Liver (tissue), 9 donors: Measurements from ENCODE around the gene TSPAN15. TPM values are rescaled to one million over a fixed set of nuclear protein-coding genes. Genes with fewer than 3 reads are reported as not detected.

Experiments
- DNase-seq: peaks from one replicate; pipeline ENCODE4 v3.0.0-alpha.2; 2017; ENCODE audit warnings: low spot score
- H3K27ac ChIP-seq, 2 donors: one replicate each; pipeline ENCODE4 v1.7.0; 2013; ENCODE audit warnings: inconsistent platforms in 2 of 2, low read length in 2 of 2, control low read depth in 1 of 2, low read depth in 1 of 2, mild to moderate bottlenecking in 1 of 2
- H3K27me3 ChIP-seq, 4 donors: one replicate each; pipeline versions ENCODE4 v1.6.1 to v1.7.0; 2013; ENCODE audit warnings: low read length in 3 of 4, inconsistent platforms in 1 of 4, mild to moderate bottlenecking in 1 of 4, moderate library complexity in 1 of 4; ENCODE audit not compliant: control insufficient read depth in 4 of 4, insufficient read depth in 4 of 4
- H3K36me3 ChIP-seq, 4 donors: one replicate each; pipeline versions ENCODE4 v1.6.1 to v1.7.0; 2013; ENCODE audit warnings: low read length in 3 of 4, mild to moderate bottlenecking in 3 of 4, low read depth in 1 of 4, moderate library complexity in 1 of 4; ENCODE audit not compliant: control insufficient read depth in 4 of 4, insufficient read depth in 3 of 4
- H3K4me1 ChIP-seq, 4 donors: one replicate each; pipeline versions ENCODE4 v1.6.1 to v1.7.0; 2013; ENCODE audit warnings: low read length in 3 of 4, mild to moderate bottlenecking in 3 of 4, moderate library complexity in 1 of 4; ENCODE audit not compliant: control insufficient read depth in 4 of 4, insufficient read depth in 4 of 4
- H3K4me3 ChIP-seq, 3 donors: one replicate each; pipeline versions ENCODE4 v1.6.1 to v1.7.0; 2013; ENCODE audit warnings: low read length in 3 of 3, control low read depth in 1 of 3, low read depth in 1 of 3, mild to moderate bottlenecking in 1 of 3
- H3K9ac ChIP-seq, 2 donors: one replicate each; pipeline ENCODE4 v1.7.0; 2013; ENCODE audit warnings: low read length in 2 of 2, mild to moderate bottlenecking in 2 of 2, moderate library complexity in 2 of 2, control low read depth in 1 of 2, low read depth in 1 of 2
- H3K9me3 ChIP-seq, 4 donors: one replicate each; pipeline versions ENCODE4 v1.6.1 to v1.7.0; 2013; ENCODE audit warnings: low read length in 3 of 4; ENCODE audit not compliant: control insufficient read depth in 4 of 4
- CTCF ChIP-seq: fragments of 150-350 bp; IDR thresholded peaks from 2 replicates; pipeline ENCODE4 v1.5.1; 2017; ENCODE audit warnings: improper control_type of control experiment, low read depth, low read length; ENCODE audit not compliant: missing input control
- EGR1 ChIP-seq, 2 donors: IDR thresholded peaks; 2 replicates each; pipeline ENCODE4 v1.6.1; 2016 to 2018; ENCODE audit warnings: antibody characterized with exemption in 2 of 2, low read depth in 2 of 2
- FOXA1 ChIP-seq: IDR thresholded peaks from 2 replicates; pipeline ENCODE4 v1.6.1; 2016; ENCODE audit warnings: antibody characterized with exemption
- FOXA2 ChIP-seq: IDR thresholded peaks from 2 replicates; pipeline ENCODE4 v1.6.1; 2016; ENCODE audit warnings: antibody characterized with exemption
- GABPA ChIP-seq, 2 donors: IDR thresholded peaks in 1 of 2; conservative IDR thresholded peaks in 1 of 2; 2 replicates each; pipeline ENCODE4 v1.6.1; 2016; ENCODE audit warnings: antibody characterized with exemption in 2 of 2, mild to moderate bottlenecking in 1 of 2, moderate library complexity in 1 of 2
- HNF4A ChIP-seq, 2 donors: conservative IDR thresholded peaks; 2 replicates each; pipeline ENCODE4 v1.6.1; 2016; ENCODE audit warnings: antibody characterized with exemption in 2 of 2, mild to moderate bottlenecking in 2 of 2
- HNF4G ChIP-seq: IDR thresholded peaks from 2 replicates; pipeline ENCODE4 v1.6.1; 2016; ENCODE audit warnings: antibody characterized with exemption
- JUND ChIP-seq, 2 donors: IDR thresholded peaks; 2 replicates each; pipeline ENCODE4 v1.6.1; 2016; ENCODE audit warnings: antibody characterized with exemption in 2 of 2
- MAX ChIP-seq: IDR thresholded peaks from 2 replicates; pipeline ENCODE4 v1.6.1; 2016; ENCODE audit warnings: antibody characterized with exemption
- NR2F2 ChIP-seq: IDR thresholded peaks from 2 replicates; pipeline ENCODE4 v1.6.1; 2016; ENCODE audit warnings: antibody characterized with exemption
- RAD21 ChIP-seq, 2 donors: IDR thresholded peaks; 2 replicates each; pipeline ENCODE4 v1.6.1; 2016; ENCODE audit warnings: antibody characterized with exemption in 2 of 2, mild to moderate bottlenecking in 2 of 2
- REST ChIP-seq: IDR thresholded peaks from 2 replicates; pipeline ENCODE4 v1.6.1; 2016; ENCODE audit warnings: antibody characterized with exemption, mild to moderate bottlenecking
- RXRA ChIP-seq, 2 donors: IDR thresholded peaks; 2 replicates each; pipeline ENCODE4 v1.6.1; 2017 to 2018; ENCODE audit warnings: antibody characterized with exemption in 2 of 2, mild to moderate bottlenecking in 1 of 2
- SP1 ChIP-seq: IDR thresholded peaks from 2 replicates; pipeline ENCODE4 v1.6.1; 2018; ENCODE audit warnings: antibody characterized with exemption, mild to moderate bottlenecking
- TAF1 ChIP-seq: conservative IDR thresholded peaks from 2 replicates; pipeline ENCODE4 v1.6.1; 2016; ENCODE audit warnings: antibody characterized with exemption, mild to moderate bottlenecking
- YY1 ChIP-seq: IDR thresholded peaks from 2 replicates; pipeline ENCODE4 v1.6.1; 2016; ENCODE audit warnings: antibody characterized with exemption, mild to moderate bottlenecking
- ZBTB33 ChIP-seq: IDR thresholded peaks from 2 replicates; pipeline ENCODE4 v1.6.1; 2016; ENCODE audit warnings: antibody characterized with exemption
- WGBS: extraction: QIAGEN DNeasy Blood & Tissue Kit; methylation state at CpG from one replicate; pipeline ENCODE4 v1.1.7; 2013; 5-methylcytosine and 5-hydroxymethylcytosine counted together
- polyA plus RNA-seq, 2 donors: library from polyadenylated mRNA; stranded (reverse) in 1 of 2; unstranded in 1 of 2; fragments of 200-250 nt in 1 of 2; fragments of >200 nt in 1 of 2; fragmentation: Nextera tagmentation in 1 of 2; extraction: Ambion mirVana in 1 of 2; gene quantifications; one replicate each; pipeline versions ENCODE4 v1.2.1 to v1.2.3, GENCODE V29; 2013 to 2015
- total RNA-seq, 2 donors: library from RNA; depleted of rRNA; stranded (reverse); fragments of >200 nt; gene quantifications; one replicate each; pipeline ENCODE4 v1.2.3, GENCODE V29; 2014
- TF ChIP-seq, protein P1 (sequence below): IDR thresholded peaks from 2 replicates; pipeline ENCODE4 v1.6.1; 2016; ENCODE audit warnings: antibody characterized with exemption
- donor health status: healthy.
- donor health status: healthy.
- donor health status: healthy.
- donor health status: healthy.
- donor health status: healthy.

TSPAN15 gene
- total and polyA plus RNA-seq, 4 donors: 2.0 to 4.3 (median 3.3) TPM

DNA sequence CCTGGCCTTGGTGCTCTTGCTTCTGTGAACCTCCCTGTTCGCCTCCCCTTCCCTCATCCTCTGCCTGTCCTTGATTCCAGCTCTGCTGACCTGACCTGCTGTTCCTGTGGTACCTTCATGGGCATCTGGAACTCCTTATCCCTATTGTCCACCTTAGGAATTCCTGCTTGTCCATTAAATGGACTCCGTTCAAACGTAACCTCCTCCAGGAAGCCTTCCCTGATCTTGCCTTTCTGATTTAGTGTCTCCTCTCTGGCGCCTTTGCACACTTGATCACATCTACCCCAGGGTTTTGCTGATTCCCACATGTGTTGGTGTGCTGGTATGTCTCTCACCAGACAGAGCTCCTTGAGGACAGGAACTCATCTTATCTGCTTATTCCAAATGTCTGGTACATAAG is 20.9 kb downstream of the TSPAN15 start:
- no peaks in the 10 kb centered on the region for H3K36me3 ChIP-seq
- H3K4me3 ChIP-seq: no peak overlapping the region
- no peak for DNase-seq
- 81% methylated on average over 4 of the region's 4 CpGs for WGBS
- no peak overlapping the region for H3K9ac ChIP-seq
- no peak overlapping the region for H3K27ac ChIP-seq
- no peaks in the 10 kb centered on the region for H3K27me3 ChIP-seq
- H3K9me3 ChIP-seq: no peaks in the 10 kb centered on the region
- TF ChIP-seq ZBTB33 (no peak), JUND (IDR thresholded peaks at IDR 0.05) (no peak), MAX (no peak), HNF4A (conservative IDR thresholded peaks at IDR 0.05) (no peak), FOXA2 (no peak), SP1 (no peak), RXRA (IDR thresholded peaks at IDR 0.05) (no peak), RAD21 (IDR thresholded peaks at IDR 0.05) (no peak), FOXA1 (no peak), TAF1 (no peak), YY1 (no peak), HNF4G (no peak), REST (no peak), NR2F2 (no peak), GABPA (IDR thresholded peaks at IDR 0.05 in 1 of 2, conservative IDR thresholded peaks at IDR 0.05 in 1 of 2) (no peak), CTCF (no peak), EGR1 (IDR thresholded peaks at IDR 0.05; ENCODE audit: low read depth in 2 of 2) (no peak)
- TF ChIP-seq, protein P1, sequence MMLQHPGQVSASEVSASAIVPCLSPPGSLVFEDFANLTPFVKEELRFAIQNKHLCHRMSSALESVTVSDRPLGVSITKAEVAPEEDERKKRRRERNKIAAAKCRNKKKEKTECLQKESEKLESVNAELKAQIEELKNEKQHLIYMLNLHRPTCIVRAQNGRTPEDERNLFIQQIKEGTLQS: no peak
- H3K4me1 ChIP-seq: no peaks in the 10 kb centered on the region
